HCT116 (cell line): Measurements from ENCODE around the gene RMRP. TPM values are rescaled to one million over a fixed set of nuclear protein-coding genes. Genes with fewer than 3 reads are reported as not detected.

Experiments
- ATAC-seq: fragments of 200-7000 bp; cut with Tn5 transposase; 2 replicates; pipeline ENCODE4 v1.9.1; 2020; ENCODE audit warnings: mild to moderate bottlenecking, moderate library complexity
- BruUV-seq: library from RNA; stranded (reverse); fragments of 400-500 nt; replicated peaks from 2 replicates; lab custom pipeline; 2021; lab: Mats Ljungman, UMichigan
- CTCF ChIA-PET: fragments of 300-600 bp; sonication (Branson Sonifier 250); formaldehyde crosslinking; loops from one replicate; lab custom pipeline; 2021; ENCODE audit warnings: antibody characterized with exemption; lab: Charles Lee
- POLR2A ChIA-PET: fragments of 300-600, 350-600 bp; sonication (Branson Sonifier 250); formaldehyde crosslinking; loops from one replicate; lab custom pipeline; 2021; ENCODE audit warnings: antibody characterized with exemption; lab: Charles Lee
- RAD21 ChIA-PET, 2 experiments: fragments of 300-600 bp; sonication (Branson Sonifier 250); formaldehyde crosslinking; loops; one replicate each; lab custom pipeline; 2023; ENCODE audit warnings: low total read pairs in 2 of 2; ENCODE audit not compliant: uncharacterized antibody in 2 of 2, unreplicated experiment in 2 of 2, low non-redundant PET in 1 of 2; lab: Charles Lee
- DNase-seq: peaks from one replicate; pipeline ENCODE4 v3.0.0-alpha.2; 2010; ENCODE audit warnings: low read depth, low spot score
- H2AFZ ChIP-seq: fragments of 200-600 bp; shearing (Covaris generic), sonication (generic); 2 replicates; pipeline ENCODE4 v1.6.1; 2017; ENCODE audit warnings: low read depth, mixed run types, mixed read lengths, antibody characterized with exemption, low read length; ENCODE audit not compliant: poor library complexity, severe bottlenecking
- H3K27ac ChIP-seq: 2 replicates; pipeline ENCODE4 v1.5.1; 2012; ENCODE audit warnings: low read depth, low read length
- H3K27me3 ChIP-seq: fragments of 200-600 bp; sonication (generic); 2 replicates; pipeline ENCODE4 v1.6.1; 2016; ENCODE audit warnings: mixed run types, low read length, mixed read lengths; ENCODE audit not compliant: insufficient read depth
- H3K36me3 ChIP-seq, 2 experiments: fragments of 200-500 bp in 1 of 2; fragments of 200-600 bp in 1 of 2; sonication (Bioruptor generic) in 1 of 2; sonication (generic) in 1 of 2; 2 replicates each; pipeline versions ENCODE4 v1.5.1 to v1.6.1; 2014 to 2016; ENCODE audit warnings: low read length in 2 of 2, inconsistent platforms in 1 of 2, mixed read lengths in 1 of 2, mixed run types in 1 of 2; ENCODE audit not compliant: insufficient read depth in 2 of 2, control insufficient read depth in 1 of 2
- H3K4me1 ChIP-seq, 2 experiments: fragments of 200-600 bp in 1 of 2; sonication (generic) in 1 of 2; 2 replicates each; pipeline versions ENCODE4 v1.5.1 to v1.6.1; 2012 to 2017; ENCODE audit warnings: low read length in 2 of 2, inconsistent platforms in 1 of 2, mild to moderate bottlenecking in 1 of 2, mixed read lengths in 1 of 2, mixed run types in 1 of 2, moderate library complexity in 1 of 2; ENCODE audit not compliant: insufficient read depth in 2 of 2, control insufficient read depth in 1 of 2
- H3K4me2 ChIP-seq: fragments of 200-600 bp; sonication (generic); 2 replicates; pipeline ENCODE4 v1.6.1; 2017; ENCODE audit warnings: mixed run types, low read length, mixed read lengths
- H3K4me3 ChIP-seq, 2 experiments: fragments of 200-600 bp in 1 of 2; sonication (generic) in 1 of 2; replicated peaks in 1 of 2; 2 replicates each; pipeline ENCODE4 v1.5.1; 2011 to 2016; ENCODE audit warnings: low read length in 2 of 2, control low read depth in 1 of 2, low read depth in 1 of 2, mild to moderate bottlenecking in 1 of 2, mixed read lengths in 1 of 2, mixed run types in 1 of 2
- H3K79me2 ChIP-seq: fragments of 200-600 bp; sonication (generic); 2 replicates; pipeline ENCODE4 v1.6.1; 2017; ENCODE audit warnings: mild to moderate bottlenecking, mixed run types, low read length, moderate library complexity, mixed read lengths; ENCODE audit not compliant: insufficient read depth
- H3K9ac ChIP-seq: fragments of 200-600 bp; sonication (generic); 2 replicates; pipeline ENCODE4 v1.6.1; 2016; ENCODE audit warnings: low read length, mixed read lengths
- H3K9me2 ChIP-seq: fragments of 200-600 bp; sonication (generic), shearing (Covaris generic); 2 replicates; pipeline ENCODE4 v1.6.1; 2017; ENCODE audit warnings: mixed run types, mild to moderate bottlenecking, moderate library complexity; ENCODE audit not compliant: insufficient read depth
- H3K9me3 ChIP-seq, 2 experiments: fragments of 200-500 bp in 1 of 2; fragments of 200-600 bp in 1 of 2; sonication (Bioruptor generic) in 1 of 2; sonication (generic) in 1 of 2; 2 replicates each; pipeline ENCODE4 v1.6.1; 2014 to 2017; ENCODE audit warnings: low read length in 2 of 2, mixed read lengths in 2 of 2, inconsistent platforms in 1 of 2, low read depth in 1 of 2, mild to moderate bottlenecking in 1 of 2, mixed run types in 1 of 2, moderate library complexity in 1 of 2; ENCODE audit not compliant: control insufficient read depth in 1 of 2, insufficient read depth in 1 of 2
- H4K20me1 ChIP-seq: fragments of 200-600 bp; sonication (generic), shearing (Covaris generic); 2 replicates; pipeline ENCODE4 v1.6.1; 2017; ENCODE audit warnings: mixed run types, mild to moderate bottlenecking, moderate library complexity; ENCODE audit not compliant: insufficient read depth
- CTCF ChIP-seq, 3 experiments: fragments of 200-600 bp in 1 of 3; sonication (generic) in 1 of 3; IDR thresholded peaks in 2 of 3; conservative IDR thresholded peaks in 1 of 3; 2 replicates each; pipeline ENCODE4 v1.5.1; 2012 to 2017; ENCODE audit warnings: low read depth in 2 of 3, low read length in 2 of 3, antibody characterized with exemption in 1 of 3, borderline replicate concordance in 1 of 3, control low read depth in 1 of 3, mild to moderate bottlenecking in 1 of 3, mixed read lengths in 1 of 3, mixed run types in 1 of 3, moderate library complexity in 1 of 3; ENCODE audit not compliant: insufficient read depth in 1 of 3
- EGR1 ChIP-seq: IDR thresholded peaks from 2 replicates; pipeline ENCODE4 v1.6.1; 2012; ENCODE audit warnings: low read depth
- EZH2 ChIP-seq: fragments of 200-600 bp; sonication (generic); IDR thresholded peaks from 2 replicates; pipeline ENCODE4 v1.6.1; 2017; ENCODE audit warnings: antibody characterized with exemption, mixed run types
- JUND ChIP-seq: IDR thresholded peaks from 2 replicates; pipeline ENCODE4 v1.6.1; 2012
- POLR2AphosphoS5 ChIP-seq: IDR thresholded peaks from 2 replicates; pipeline ENCODE4 v1.6.1; 2011; ENCODE audit warnings: mild to moderate bottlenecking, low read depth, low read length, moderate library complexity
- SP1 ChIP-seq: IDR thresholded peaks from 2 replicates; pipeline ENCODE4 v1.6.1; 2012; ENCODE audit warnings: low read depth
- SRF ChIP-seq: IDR thresholded peaks from 2 replicates; pipeline ENCODE4 v1.6.1; 2012; ENCODE audit warnings: low read depth
- ZBTB33 ChIP-seq: IDR thresholded peaks from 2 replicates; pipeline ENCODE4 v1.6.1; 2011; ENCODE audit warnings: mild to moderate bottlenecking, low read length, moderate library complexity; ENCODE audit not compliant: insufficient replicate concordance; ENCODE audit errors: extremely low read depth
- ZFX ChIP-seq: fragments of 450-650 bp; IDR thresholded peaks from 2 replicates; pipeline ENCODE4 v1.6.1; 2017
- ZNF274 ChIP-seq: fragments of 200-500 bp; sonication (Bioruptor generic); IDR thresholded peaks from 2 replicates; pipeline ENCODE4 v1.6.1; 2014; ENCODE audit warnings: mild to moderate bottlenecking, low read depth, low read length, inconsistent platforms
- intact Hi-C: fragments of 100-400 bp; cut with micrococcal nuclease; formaldehyde crosslinking; loops from 2 replicates; pipeline ENCODE4 v1.10.0; 2022
- total RNA-seq: library from RNA; stranded (reverse); gene quantifications from one replicate; pipeline ENCODE4 v1.2.1, GENCODE V29; 2021; ENCODE audit not compliant: unreplicated experiment
- TF ChIP-seq, protein P1 (sequence below): IDR thresholded peaks from 2 replicates; pipeline ENCODE4 v1.6.1; 2012
- TF ChIP-seq, protein P2 (sequence below): IDR thresholded peaks from 2 replicates; pipeline ENCODE4 v1.6.1; 2012

Gene RMRP
- total RNA-seq, 1 experiment from 2014 or later = 30,969 TPM

GRCh38 chr9:35669331-35670145 lies 11.7 kb upstream of the RMRP start:
- POLR2A ChIA-PET = interaction anchor here (1.4 kb wide), 1 partner anchor 11 kb away, joined by 3 read pairs; no protein-coding TSS in a partner anchor

GRCh38 chr9:35667939-35668338 lies 10.1 kb upstream of the RMRP start:
- H3K9ac ChIP-seq = no peak overlapping the region
- ChIA-PET CTCF (no interaction called here), RAD21 (no interaction called here), POLR2A (no interaction called here)
- no peaks in the 10 kb centered on the region for H4K20me1 ChIP-seq
- ATAC-seq (no peak), DNase-seq (no peak)
- no peaks in the 10 kb centered on the region for H3K9me2 ChIP-seq
- H3K27ac ChIP-seq = no peak overlapping the region
- H3K4me3 ChIP-seq = no peak overlapping the region
- no TSS peak for BruUV-seq
- no peaks in the 10 kb centered on the region for H3K9me3 ChIP-seq
- no peak overlapping the region for H2AFZ ChIP-seq
- H3K27me3 ChIP-seq = no peaks in the 10 kb centered on the region
- no peak overlapping the region for H3K4me2 ChIP-seq
- intact Hi-C loops = no loop called here
- peaks cover 0 to 10% of the 10 kb centered on the region in 2 experiments; a peak in 1 of 4 replicates for H3K36me3 ChIP-seq
- peaks cover 27 to 50% of the 10 kb centered on the region in 2 experiments; a peak in 3 of 4 replicates for H3K4me1 ChIP-seq
- H3K79me2 ChIP-seq = peaks cover 20% of the 10 kb centered on the region; the same call in 1 of the 2 replicates
- TF ChIP-seq SRF = no peak
- TF ChIP-seq EGR1 = no peak
- TF ChIP-seq JUND = no peak
- TF ChIP-seq, protein P1, sequence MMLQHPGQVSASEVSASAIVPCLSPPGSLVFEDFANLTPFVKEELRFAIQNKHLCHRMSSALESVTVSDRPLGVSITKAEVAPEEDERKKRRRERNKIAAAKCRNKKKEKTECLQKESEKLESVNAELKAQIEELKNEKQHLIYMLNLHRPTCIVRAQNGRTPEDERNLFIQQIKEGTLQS = no peak
- TF ChIP-seq ZBTB33 = no peak
- no peak for TF ChIP-seq CTCF (IDR thresholded peaks at IDR 0.05 in 2 of 3, conservative IDR thresholded peaks at IDR 0.05 in 1 of 3; ENCODE audit: borderline replicate concordance in 1 of 3, insufficient read depth in 1 of 3, low read depth in 2 of 3, low read length in 2 of 3)
- TF ChIP-seq, protein P2, sequence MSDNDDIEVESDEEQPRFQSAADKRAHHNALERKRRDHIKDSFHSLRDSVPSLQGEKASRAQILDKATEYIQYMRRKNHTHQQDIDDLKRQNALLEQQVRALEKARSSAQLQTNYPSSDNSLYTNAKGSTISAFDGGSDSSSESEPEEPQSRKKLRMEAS = no peak
- TF ChIP-seq EZH2 = no peak
- TF ChIP-seq POLR2AphosphoS5 = no peak
- no peak for TF ChIP-seq ZFX
- no peak for TF ChIP-seq ZNF274

More at GRCh38 chr9:35669331-35670145, 11.7 kb upstream of the RMRP start:
- ChIA-PET RAD21 (no interaction called here), CTCF (interaction anchor here (1.4 kb wide), 1 partner anchor 9 kb away, joined by 5 read pairs; no protein-coding TSS in a partner anchor)
- no peaks in the 10 kb centered on the region for H3K27me3 ChIP-seq
- H3K4me3 ChIP-seq = peak overlapping the region in 1 of 2 experiments; percentile 25; a peak in 1 of 4 replicates
- intact Hi-C loops = no loop called here
- no peak for DNase-seq
- H3K36me3 ChIP-seq = no peaks in the 10 kb centered on the region
- H3K9me2 ChIP-seq = no peaks in the 10 kb centered on the region
- H3K27ac ChIP-seq = 0 out of 2 replicates have a peak overlapping the region, but pooled peaks have one; percentile 7
- peaks cover 4% of the 10 kb centered on the region; the same call in 1 of the 2 replicates for H3K79me2 ChIP-seq
- no TSS peak for BruUV-seq
- peak overlapping the region; percentile 67 for H3K4me2 ChIP-seq
- H3K9ac ChIP-seq = no peak overlapping the region
- no peaks in the 10 kb centered on the region for H3K9me3 ChIP-seq
- peaks cover 23 to 45% of the 10 kb centered on the region in 2 experiments; a peak in 3 of 4 replicates for H3K4me1 ChIP-seq
- TF ChIP-seq SP1 (peak; percentile 22; the same call in 1 of the 2 replicates), JUND (no peak)
- peak overlapping the region; percentile 84 for H2AFZ ChIP-seq
- no peaks in the 10 kb centered on the region for H4K20me1 ChIP-seq
- peak; percentile 10; the same call in 1 of the 2 replicates for ATAC-seq
